Fibroblast of lung (primary cell): ENCODE data around the gene SLC15A2.

ENCODE experiments used
- EZH2 ChIP-seq: IDR thresholded peaks from 2 replicates; pipeline ENCODE4 v1.5.1; 2012; ENCODE audit warnings: low read length, control low read depth, mild to moderate bottlenecking; ENCODE audit errors: missing control alignments
- TF ChIP-seq, protein P1 (sequence below), 2 donors: IDR thresholded peaks in 1 of 2; conservative IDR thresholded peaks in 1 of 2; 1 replicate in 1 of 2; 2 replicates in 1 of 2; pipeline ENCODE4 v1.5.1; 2011 to 2012; ENCODE audit warnings: low read length in 2 of 2, control low read depth in 1 of 2, inconsistent platforms in 1 of 2, low read depth in 1 of 2, mild to moderate bottlenecking in 1 of 2

DNA sequence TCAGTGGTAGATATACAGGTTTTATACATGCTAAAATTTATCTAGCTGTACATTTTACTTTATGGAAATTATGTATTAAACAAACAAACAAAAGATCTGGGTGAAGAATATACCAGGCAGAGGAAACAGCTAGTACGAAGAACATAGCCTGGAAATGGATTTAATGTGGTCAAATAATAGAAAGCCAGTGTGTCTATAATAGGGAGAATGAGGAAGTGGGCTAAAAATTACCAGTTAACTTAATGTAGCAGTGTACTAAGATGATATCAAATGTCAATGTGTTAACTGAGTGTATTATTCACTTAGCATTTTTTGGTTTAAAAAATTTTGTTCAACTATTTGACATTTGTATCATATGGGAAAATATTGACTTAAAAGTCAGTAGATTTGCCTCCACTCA lies 22.8 kb upstream of the SLC15A2 start:
- no peak for TF ChIP-seq EZH2
- TF ChIP-seq, protein P1, sequence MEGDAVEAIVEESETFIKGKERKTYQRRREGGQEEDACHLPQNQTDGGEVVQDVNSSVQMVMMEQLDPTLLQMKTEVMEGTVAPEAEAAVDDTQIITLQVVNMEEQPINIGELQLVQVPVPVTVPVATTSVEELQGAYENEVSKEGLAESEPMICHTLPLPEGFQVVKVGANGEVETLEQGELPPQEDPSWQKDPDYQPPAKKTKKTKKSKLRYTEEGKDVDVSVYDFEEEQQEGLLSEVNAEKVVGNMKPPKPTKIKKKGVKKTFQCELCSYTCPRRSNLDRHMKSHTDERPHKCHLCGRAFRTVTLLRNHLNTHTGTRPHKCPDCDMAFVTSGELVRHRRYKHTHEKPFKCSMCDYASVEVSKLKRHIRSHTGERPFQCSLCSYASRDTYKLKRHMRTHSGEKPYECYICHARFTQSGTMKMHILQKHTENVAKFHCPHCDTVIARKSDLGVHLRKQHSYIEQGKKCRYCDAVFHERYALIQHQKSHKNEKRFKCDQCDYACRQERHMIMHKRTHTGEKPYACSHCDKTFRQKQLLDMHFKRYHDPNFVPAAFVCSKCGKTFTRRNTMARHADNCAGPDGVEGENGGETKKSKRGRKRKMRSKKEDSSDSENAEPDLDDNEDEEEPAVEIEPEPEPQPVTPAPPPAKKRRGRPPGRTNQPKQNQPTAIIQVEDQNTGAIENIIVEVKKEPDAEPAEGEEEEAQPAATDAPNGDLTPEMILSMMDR (conservative IDR thresholded peaks at IDR 0.05 in 1 of 2, IDR thresholded peaks at IDR 0.05 in 1 of 2; ENCODE audit: low read depth in 1 of 2, low read length in 2 of 2) = no peak
